Measurements from ENCODE around the gene FAM186B. TPM values are rescaled to one million over a fixed set of nuclear protein-coding genes. Genes with fewer than 3 reads are reported as not detected.

Gene FAM186B
- polyA plus RNA-seq, 1 of the 3 experiments (the other 2 are of a cell fraction): 0.16 TPM

DNA sequence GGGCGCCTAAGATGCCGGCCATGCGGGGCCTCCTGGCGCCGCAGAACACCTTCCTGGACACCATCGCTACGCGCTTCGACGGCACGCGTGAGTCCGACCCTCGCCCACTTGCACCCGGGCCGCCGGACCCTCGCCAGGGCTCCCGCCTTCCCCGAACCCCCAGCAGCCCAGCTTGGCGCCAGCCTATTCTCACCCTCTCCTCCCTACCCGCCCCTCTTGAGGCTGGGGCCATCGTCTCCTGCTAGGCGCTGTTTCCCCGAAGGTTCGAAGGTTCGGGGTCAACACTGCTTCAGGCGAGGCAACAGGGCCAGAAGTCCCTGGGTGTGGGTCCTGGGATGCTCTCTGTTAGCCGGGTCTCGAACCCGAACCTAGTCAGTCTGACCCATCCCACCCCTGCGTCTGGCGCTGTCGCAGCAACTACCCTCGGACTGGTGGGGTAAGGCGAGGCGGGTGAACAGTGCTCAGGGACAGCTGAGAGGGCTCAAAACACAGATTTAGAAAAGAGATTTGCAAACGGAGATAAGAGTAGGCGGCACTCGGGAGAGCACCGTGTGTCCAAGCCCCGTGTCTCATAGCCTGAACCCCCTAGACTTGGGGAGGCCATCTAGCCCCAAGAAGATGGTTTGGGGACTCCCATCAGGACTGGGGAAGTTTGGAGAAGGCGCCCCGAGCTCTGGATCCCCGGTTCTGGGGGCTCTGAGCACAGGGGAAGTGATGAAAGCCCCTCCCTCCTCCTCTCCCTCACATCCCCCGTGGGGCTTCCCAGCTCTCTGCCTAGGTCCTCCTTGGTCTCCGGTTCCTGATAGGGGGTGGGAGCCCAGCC is 65.8 kb downstream of the FAM186B start (continued):
- TF ChIP-seq, protein P1, sequence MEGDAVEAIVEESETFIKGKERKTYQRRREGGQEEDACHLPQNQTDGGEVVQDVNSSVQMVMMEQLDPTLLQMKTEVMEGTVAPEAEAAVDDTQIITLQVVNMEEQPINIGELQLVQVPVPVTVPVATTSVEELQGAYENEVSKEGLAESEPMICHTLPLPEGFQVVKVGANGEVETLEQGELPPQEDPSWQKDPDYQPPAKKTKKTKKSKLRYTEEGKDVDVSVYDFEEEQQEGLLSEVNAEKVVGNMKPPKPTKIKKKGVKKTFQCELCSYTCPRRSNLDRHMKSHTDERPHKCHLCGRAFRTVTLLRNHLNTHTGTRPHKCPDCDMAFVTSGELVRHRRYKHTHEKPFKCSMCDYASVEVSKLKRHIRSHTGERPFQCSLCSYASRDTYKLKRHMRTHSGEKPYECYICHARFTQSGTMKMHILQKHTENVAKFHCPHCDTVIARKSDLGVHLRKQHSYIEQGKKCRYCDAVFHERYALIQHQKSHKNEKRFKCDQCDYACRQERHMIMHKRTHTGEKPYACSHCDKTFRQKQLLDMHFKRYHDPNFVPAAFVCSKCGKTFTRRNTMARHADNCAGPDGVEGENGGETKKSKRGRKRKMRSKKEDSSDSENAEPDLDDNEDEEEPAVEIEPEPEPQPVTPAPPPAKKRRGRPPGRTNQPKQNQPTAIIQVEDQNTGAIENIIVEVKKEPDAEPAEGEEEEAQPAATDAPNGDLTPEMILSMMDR (IDR thresholded peaks at IDR 0.05): no peak
- TF ChIP-seq GABPA (IDR thresholded peaks at IDR 0.05; ENCODE audit: low read depth): no peak
- no peak for TF ChIP-seq FOXM1 (IDR thresholded peaks at IDR 0.05; ENCODE audit: low read depth)
- TF ChIP-seq RXRA (IDR thresholded peaks at IDR 0.05; ENCODE audit: borderline replicate concordance, low read depth): no peak
- TF ChIP-seq, protein P2, sequence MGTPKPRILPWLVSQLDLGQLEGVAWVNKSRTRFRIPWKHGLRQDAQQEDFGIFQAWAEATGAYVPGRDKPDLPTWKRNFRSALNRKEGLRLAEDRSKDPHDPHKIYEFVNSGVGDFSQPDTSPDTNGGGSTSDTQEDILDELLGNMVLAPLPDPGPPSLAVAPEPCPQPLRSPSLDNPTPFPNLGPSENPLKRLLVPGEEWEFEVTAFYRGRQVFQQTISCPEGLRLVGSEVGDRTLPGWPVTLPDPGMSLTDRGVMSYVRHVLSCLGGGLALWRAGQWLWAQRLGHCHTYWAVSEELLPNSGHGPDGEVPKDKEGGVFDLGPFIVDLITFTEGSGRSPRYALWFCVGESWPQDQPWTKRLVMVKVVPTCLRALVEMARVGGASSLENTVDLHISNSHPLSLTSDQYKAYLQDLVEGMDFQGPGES (IDR thresholded peaks at IDR 0.05; ENCODE audit: low read depth, low read length): no peak
- TF ChIP-seq TCF12 (IDR thresholded peaks at IDR 0.05): no peak
- TF ChIP-seq RFX5 (IDR thresholded peaks at IDR 0.05; ENCODE audit: low read length): no peak

DNA sequence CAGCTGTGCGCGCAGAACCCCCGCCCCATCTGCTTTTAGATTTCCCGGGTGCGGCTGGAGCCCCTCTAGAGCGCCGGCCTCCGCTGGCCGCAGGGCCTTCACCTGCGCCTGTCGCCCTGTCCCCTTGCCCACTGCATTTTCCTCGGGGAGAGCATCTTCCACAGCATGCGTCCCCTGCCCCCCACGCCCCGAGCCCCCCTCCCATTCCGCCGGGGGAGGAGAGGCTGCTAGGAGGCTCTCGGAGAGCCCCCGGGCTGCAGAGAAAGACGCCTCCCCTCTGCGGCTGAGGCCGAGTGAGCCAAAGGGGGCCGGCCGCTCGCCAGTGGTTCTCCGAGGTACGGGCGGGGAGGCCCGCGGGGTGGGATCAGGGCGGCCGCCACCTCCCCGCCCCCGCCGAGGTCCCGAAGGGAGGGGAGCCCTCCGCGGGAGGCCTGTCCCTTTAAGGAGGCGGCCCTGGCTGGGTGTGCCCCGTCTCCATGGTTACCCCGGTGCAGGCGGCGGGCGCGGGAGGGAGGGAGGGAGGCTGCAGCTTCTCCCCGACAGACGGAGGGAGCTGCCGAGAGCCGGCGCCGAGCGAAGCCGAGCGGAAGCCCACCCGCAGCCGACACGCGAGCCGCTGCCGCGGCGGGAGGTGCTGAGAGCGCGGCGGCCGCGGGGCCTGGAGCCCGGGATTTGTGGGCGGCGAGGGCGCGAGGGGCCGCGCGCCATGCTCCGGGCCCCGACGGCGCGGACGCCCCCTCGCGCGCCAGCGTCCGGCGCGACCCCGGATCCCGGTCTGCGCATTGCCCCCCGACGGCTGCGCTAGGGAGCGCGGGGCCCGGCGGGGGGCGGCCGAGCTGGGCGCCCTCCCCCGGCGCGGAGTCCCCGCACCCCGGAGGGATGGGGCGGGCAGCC is 66.7 kb downstream of the FAM186B start, which contains the start of gene KCNH3:
Gene KCNH3 (plus strand): TSS at position 521 of the 894 bp plus-strand sequence. CDS start 387 bp downstream, outside the sequence.
- peaks cover 21% of the 10 kb centered on the region for H3F3A ChIP-seq (replicated peaks; ENCODE audit: insufficient read depth)
- H2AFZ ChIP-seq (ENCODE audit: low read depth): 0 out of 2 replicates have a peak within 1 kb of the TSS, but pooled peaks have one; percentile 35
- H3K4me3 ChIP-seq (ENCODE audit: low read depth in 2 of 2, low read length in 1 of 2): peak within 1 kb of the TSS; percentile 53 to 55
- no peaks in the 10 kb centered on the region for H3K36me3 ChIP-seq (replicated peaks in 1 of 2; ENCODE audit: control insufficient read depth in 1 of 2, insufficient read depth in 2 of 2, low read length in 1 of 2)
- H4K20me1 ChIP-seq (ENCODE audit: insufficient read depth): no peaks in the 10 kb centered on the region
- no peaks in the 10 kb centered on the region for H3K27me3 ChIP-seq (ENCODE audit: insufficient read depth)
- no peaks in the 10 kb centered on the region for H3K79me2 ChIP-seq (ENCODE audit: insufficient read depth)
- H3K4me1 ChIP-seq (ENCODE audit: control insufficient read depth in 1 of 2, insufficient read depth in 2 of 2, low read depth in 1 of 2, low read length in 1 of 2): peaks cover 0 to 11% of the 10 kb centered on the region in 2 experiments; a peak in 1 of 4 replicates
- ChIA-PET CTCF (interaction anchor here (0.5 to 2.6 kb wide), 12 partner anchors 14 to 277 kb away, joined by 3 to 10 read pairs (median 4); partner anchors contain the start of genes DNAJC22 and SPATS2), POLR2A (no interaction called here)
- TF ChIP-seq FOXM1 (IDR thresholded peaks at IDR 0.05; ENCODE audit: low read depth): no peak
- TF ChIP-seq, protein P3, sequence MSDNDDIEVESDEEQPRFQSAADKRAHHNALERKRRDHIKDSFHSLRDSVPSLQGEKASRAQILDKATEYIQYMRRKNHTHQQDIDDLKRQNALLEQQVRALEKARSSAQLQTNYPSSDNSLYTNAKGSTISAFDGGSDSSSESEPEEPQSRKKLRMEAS (IDR thresholded peaks at IDR 0.05; ENCODE audit: low read depth): no peak
- no peak for TF ChIP-seq MXI1 (IDR thresholded peaks at IDR 0.05; ENCODE audit: low read depth, low read length)
- no peak for TF ChIP-seq NFIC (IDR thresholded peaks at IDR 0.05; ENCODE audit: borderline replicate concordance)
- TF ChIP-seq, protein P4, sequence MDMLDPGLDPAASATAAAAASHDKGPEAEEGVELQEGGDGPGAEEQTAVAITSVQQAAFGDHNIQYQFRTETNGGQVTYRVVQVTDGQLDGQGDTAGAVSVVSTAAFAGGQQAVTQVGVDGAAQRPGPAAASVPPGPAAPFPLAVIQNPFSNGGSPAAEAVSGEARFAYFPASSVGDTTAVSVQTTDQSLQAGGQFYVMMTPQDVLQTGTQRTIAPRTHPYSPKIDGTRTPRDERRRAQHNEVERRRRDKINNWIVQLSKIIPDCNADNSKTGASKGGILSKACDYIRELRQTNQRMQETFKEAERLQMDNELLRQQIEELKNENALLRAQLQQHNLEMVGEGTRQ (IDR thresholded peaks at IDR 0.05; ENCODE audit: borderline replicate concordance, low read depth, low read length): no peak
- TF ChIP-seq, protein P5, sequence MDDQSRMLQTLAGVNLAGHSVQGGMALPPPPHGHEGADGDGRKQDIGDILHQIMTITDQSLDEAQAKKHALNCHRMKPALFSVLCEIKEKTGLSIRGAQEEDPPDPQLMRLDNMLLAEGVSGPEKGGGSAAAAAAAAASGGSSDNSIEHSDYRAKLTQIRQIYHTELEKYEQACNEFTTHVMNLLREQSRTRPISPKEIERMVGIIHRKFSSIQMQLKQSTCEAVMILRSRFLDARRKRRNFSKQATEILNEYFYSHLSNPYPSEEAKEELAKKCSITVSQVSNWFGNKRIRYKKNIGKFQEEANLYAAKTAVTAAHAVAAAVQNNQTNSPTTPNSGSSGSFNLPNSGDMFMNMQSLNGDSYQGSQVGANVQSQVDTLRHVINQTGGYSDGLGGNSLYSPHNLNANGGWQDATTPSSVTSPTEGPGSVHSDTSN (IDR thresholded peaks at IDR 0.05): no peak
- 0% methylated on average over 7 of the region's 107 CpGs for WGBS (ENCODE audit: low lambda C conversion rate)
- H3K9me2 ChIP-seq: no peaks in the 10 kb centered on the region
- no peak within 1 kb of the TSS for H3K27ac ChIP-seq (ENCODE audit: low read depth in 2 of 2, low read length in 1 of 2)
- no peak within 1 kb of the TSS for H3K9ac ChIP-seq
- H3K9me3 ChIP-seq: no peaks in the 10 kb centered on the region
- H3K4me2 ChIP-seq: peak within 1 kb of the TSS; percentile 84
- DNase-seq: peak; percentile 93
